GM19238 (cell line): ENCODE measurements around the gene LRRC31.

Experiments
- DNase-seq: peaks from one replicate; pipeline ENCODE4 v3.0.0; 2011; ENCODE audit warnings: low spot score; ENCODE audit not compliant: insufficient read length

Gene LRRC31

DNA sequence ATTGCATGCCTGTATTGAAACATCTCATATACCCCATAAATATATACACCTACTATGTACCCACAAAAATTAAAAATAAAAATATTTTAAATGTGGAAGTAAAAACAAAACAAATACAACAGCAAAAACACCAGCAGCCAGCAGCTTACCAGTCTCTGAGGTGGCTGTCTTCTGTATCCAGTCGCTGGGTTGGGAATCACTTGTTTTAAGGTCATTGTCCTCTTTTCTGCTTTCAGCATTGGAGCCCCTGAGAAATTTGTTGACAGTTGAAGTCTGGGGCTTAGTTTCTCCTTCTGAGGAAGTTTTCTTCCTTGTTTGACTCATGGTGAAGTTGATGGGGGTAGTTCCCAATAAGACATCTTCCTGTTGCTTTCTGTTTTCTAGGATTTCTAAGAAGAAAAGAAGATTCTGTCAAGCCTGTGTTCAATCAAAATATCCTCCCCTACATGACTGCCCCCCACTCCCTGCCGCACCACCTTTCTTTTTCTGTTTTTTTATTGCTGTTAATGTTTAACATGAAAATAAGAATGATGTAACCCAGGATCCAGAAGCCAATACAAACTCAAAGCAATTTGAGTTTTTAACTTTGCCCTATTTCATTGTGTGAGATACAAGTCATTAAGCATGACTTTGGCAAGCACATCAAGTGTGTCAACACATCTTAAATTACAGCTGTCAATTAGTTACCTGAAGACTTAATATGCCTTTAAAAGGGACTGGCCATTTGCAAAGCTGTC lies at the start of gene LRRC31:
Gene LRRC31, minus strand, starts transcription at position 452 of the 737 bp plus-strand sequence. Its CDS starts 128 bp downstream, at position 324.
- DNase-seq: no peak

DNA sequence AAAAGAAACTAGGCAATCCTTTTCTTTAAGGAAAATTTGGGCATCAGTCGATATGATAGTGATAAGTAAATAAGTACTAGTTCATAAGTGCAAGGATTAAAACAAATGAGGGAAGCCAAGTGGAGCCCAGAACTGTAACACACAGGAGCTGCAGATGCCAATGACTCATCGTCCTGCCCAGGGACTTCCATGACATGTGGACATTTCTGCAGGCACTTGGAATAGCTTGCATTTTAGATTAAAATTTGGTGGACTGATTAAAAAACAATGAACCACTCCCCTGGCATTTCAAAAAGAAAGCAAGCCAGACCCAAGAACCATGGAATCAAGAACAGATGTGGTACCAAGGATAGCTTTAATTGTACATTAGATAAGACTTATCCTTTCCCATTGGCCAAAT lies 44.6 kb upstream of the LRRC31 start:
- DNase-seq: no peak

DNA sequence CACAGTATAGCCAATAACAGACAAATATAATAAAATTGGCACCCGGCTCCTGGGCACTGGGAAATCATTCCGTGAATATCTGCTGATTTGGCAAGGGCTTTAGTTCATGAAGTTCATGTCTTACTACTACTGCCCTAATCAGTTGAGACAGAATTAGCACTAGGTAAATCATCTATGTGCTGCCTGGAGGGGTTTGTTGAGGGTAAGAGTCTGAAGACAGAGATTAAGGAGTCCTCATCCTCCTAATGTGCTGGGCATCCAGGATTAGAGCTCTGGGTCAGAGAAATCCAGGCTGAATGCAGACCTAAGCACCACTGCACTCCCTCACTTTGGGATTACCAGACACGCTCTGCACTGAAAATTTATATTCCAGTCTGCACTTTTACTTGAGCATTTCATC lies 43.6 kb upstream of the LRRC31 start:
- no peak for DNase-seq

DNA sequence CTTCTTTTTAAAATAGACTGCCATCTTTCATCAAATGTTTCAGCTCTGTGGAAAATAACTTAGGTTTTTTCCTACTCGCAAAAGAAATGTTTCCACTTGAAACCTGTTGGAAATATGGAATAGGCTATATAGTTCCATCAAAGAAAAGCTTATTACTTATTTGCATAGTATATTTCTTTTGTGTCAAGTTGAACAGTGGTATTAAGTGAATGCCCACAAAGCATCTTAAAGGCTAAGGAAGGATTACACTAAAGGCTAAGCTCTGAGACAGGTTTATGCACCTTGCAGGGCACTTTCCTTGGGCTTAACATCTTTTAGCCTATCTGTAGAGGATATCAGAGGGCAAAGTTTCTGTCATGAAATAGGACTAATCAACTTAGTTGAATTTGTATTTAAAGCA lies 41.5 kb upstream of the LRRC31 start, which contains the start of gene SAMD7:
Gene SAMD7, plus strand, starts transcription at position 301 of the 400 bp plus-strand sequence. CDS start 7,927 bp downstream, outside the sequence.
- DNase-seq: no peak

DNA sequence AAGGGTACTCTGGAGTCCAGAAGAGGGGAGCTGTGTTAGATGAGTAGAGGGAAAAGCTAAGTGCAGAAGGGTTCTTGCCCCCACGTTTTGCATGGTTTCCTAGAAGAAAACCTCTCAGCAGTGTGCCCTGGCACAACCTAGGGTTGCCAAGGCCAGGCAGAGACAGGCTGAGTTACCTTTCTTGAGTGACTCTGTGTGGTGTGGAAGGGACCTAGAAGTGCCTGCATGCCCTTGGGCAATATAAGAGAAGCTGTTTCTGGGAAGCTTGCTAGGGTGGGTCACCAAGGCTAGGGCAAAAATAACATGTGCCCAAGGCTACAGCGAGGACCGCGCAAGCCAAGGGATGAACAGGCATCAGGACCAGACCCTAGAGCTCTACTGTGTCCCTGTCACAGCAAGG lies 38.2 kb upstream of the LRRC31 start:
- no peak for DNase-seq

DNA sequence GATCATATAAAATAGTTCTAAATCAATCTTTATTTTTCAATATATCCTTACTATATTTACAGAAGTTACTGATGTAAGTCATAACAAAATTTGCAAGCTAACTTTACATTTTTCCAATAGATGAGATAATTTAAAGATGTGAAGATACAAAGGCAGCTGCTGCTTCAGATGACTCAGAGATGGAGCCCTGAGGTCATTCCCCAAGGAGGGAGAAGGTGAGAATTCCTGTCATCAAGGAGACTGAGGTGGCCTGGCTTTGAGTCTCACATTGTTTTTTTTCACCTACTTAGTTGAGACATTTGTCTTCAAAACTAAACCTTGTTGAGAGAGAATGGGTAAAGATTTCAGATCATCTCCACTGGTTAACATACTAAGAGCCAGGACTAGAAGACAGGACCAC lies 37.7 kb upstream of the LRRC31 start:
- DNase-seq: no peak

DNA sequence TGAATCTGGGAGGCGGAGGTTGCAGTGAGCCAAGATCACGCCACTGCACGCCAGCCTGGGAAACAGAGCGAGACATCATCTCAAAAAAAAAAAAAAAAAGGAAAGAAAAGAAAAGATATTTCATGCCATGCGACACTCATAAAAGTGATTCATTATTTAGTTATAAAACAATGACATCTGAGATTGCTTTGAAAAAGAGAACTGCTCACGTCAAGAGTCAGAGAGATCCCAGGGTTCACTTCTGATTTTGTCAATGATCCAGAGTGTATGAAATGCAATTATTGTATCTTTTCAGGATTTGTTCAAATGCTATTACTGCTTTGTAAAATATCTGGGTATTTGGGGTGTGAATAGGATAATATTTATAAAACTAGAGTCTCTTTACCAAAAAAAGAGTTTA lies 35.7 kb upstream of the LRRC31 start:
- DNase-seq: no peak

DNA sequence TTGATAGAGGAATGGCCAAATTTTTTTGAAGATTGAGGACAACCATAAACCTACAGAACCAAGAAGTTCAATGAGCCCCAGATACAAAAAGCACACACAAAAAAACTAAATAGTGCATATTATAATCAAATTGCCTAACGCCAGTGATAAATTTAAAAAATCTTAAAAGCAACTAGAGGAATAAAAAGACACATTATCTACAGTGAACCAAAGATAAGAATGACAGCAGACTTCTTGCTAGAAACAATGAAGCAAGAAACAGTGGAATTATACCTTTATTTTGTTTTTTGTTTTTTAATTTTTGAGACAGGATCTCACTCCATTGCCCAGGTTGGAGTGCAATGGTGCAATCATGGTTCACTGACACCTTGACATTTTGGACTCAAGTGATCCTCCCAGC lies 31.7 kb upstream of the LRRC31 start:
- DNase-seq: no peak

DNA sequence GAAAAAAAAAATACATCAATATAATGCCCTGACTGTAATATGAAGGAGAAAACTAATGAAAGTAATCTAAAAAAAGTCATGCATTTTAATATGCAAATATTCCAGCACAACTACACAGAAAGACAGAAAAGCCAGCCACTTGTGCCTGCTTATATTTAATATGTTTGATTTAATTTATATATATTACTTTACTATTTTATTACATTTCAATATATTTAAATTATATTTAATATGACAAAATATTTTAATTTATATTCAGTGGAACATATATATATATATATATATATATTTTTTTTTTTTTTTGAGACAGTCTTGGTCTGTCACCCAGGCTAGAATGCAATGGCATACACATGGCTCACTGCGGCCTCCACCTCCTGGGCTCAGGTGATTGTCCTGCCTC lies 27.5 kb upstream of the LRRC31 start:
- DNase-seq: no peak

DNA sequence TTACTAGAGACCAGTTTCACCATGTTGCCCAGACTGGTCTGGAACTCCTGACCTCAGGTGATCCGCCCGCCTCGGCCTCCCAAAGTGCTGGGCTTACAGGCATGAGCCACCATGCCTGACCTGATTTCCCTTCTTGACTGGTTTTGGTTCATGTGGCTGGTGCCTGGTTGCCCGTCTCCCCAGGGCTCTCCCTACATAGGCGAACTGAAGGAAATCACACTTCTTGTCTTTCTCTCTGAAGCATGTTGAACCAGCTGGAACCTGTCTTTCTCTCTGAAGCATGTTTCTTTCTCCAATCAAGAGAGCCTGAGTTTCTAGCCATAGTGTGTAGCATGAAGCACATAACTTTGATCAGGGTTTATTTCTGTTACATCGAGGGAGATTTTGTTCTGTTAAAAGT lies 25.3 kb upstream of the LRRC31 start:
- no peak for DNase-seq

DNA sequence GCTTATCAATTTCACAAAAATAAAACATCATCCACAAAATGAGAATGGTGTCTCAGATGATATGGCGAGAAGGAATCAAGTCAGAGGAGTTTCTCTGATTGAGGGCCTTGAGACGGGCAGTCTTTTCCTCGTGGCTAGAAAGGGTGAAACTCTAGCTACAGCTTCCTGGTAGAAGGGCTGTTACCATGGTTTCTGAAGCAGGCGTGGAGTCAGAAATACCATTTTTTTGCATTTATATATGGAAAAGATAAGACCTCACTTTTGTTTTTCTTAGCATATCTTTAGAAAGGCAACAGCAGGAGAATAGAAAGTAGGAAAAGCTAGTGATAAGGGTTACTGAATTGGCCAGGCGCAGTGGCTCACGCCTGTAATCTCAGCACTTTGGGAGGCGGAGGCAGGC lies 24.4 kb upstream of the LRRC31 start:
- DNase-seq: no peak

DNA sequence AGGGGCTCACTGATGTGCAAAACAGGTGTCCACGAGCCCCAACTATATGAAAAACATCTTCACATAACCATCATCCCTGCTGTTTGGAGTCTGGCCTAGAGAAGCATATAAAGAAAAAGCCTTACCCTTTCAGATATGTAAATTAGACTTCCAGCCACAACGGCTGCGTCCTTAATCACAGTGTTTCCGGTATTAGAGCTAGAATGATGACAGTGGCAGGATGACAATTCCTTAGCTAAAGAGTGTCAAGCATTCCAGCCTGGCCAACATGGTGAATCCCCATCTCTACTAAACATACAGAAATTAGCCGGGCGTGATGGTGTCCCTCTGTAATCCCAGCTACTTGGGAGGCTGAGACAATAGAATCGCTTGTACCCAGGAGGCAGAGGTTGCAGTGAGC lies 22.2 kb upstream of the LRRC31 start:
- no peak for DNase-seq

DNA sequence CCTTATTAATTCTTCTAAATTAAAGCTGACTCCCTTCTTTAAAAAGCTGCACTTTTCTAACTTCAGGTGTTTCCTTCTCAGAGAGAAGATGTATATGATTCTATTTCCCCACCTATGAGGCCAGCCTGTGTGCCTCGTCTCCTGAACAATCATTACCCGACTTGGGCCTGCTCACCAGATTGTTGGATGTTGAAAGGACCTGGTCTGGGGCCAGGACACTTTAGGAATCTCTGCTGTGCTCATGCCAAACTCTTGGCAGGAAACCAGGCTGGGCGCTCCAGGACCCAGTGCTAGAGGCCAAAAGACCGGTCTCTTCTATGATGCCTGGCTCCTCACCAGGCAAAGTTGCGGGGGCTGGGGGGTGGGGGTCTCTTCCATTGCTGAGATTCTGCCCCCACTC lies 16.9 kb upstream of the LRRC31 start:
- no peak for DNase-seq

DNA sequence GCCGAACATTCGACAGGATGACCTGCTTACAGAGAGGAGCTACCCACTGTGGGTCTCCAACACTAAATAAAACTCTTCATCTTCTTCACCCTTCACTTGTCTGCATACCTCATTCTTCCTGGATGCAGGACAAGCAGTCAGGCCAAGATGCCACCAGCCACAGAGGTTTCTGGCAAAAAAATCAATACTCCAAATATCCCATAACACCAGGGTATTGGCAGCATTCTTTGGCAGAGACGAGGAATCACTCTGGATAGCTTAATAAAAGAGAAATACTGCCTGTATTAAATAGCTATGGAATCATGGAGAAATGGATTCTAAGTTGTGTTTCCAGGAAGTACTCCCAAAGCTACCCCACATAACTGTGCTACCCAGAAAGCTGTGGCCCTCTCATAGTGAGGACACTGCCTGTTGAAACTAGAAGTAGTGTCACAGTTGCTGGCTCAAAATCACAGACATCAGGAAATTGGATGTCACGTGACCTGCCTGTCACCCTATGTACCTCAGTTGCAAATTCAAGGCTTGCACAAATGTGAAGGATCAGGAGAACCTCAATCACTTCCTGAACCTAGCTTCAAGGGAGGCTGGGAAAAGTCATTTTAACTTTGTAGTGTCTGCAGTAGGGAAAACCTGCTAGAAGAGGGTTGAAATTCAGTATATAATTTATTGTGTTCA lies 11.0 kb upstream of the LRRC31 start:
- no peak for DNase-seq

DNA sequence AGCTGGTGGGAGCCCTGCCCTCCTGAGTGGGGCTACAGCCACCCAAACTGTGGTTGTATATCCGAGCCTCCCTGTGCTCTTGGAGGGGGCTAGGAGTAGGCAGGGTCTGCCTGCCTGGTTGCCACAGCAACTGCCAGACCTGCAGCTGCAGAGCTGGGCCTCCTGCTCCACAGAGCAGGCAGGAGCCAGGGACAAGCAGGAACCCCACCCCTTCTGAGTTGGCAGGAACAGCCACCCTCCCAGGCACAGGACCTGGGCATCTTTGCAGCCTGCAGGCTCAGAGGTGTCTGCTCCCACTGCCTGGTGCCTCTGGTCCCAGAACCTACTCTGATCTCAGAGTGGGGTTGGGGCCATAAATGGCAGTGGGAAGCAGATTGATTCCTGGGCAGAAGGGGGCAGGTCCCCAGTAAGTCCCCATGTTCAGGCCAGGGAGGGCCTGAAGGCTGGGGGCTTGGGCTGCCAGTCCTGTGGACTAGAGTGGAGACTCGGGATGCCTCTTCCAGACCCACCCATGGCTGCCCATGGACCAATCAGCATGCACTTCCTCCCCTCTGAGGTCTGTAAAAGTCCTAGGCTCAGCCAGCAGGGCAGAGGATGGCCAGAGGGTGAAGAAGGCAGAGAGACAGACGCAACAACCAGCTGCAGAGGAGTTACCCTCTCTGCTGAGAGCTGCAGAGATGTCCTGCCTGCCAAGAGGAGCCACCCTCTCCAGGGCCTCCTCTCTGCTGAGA lies 10.3 kb upstream of the LRRC31 start:
- no peak for DNase-seq

DNA sequence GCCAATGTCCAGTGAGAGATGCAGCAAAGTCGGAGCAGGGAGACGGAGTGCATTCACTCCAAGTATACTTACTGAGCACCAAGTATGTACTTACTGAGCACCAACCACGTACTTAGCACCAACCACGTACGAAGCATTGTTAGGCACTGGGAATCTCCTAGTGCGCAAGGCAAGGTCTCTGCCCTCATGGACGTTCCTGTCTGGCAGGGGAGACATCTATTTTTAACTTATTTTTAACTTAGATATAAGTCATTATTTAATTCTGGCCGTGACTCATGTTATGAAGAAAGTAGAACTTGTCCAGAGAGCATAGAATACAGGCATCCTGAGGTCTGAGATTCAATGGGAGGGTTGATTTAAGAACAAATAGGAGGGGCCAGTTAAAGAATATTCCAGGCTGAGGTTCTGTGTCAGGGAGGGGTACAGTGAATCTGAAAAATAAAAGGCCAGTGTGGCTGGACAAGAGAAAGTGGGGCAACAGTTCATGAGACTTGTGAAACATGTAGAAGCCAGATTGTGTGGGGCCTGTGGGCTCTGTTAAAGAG lies 9.3 kb upstream of the LRRC31 start:
- DNase-seq: no peak

DNA sequence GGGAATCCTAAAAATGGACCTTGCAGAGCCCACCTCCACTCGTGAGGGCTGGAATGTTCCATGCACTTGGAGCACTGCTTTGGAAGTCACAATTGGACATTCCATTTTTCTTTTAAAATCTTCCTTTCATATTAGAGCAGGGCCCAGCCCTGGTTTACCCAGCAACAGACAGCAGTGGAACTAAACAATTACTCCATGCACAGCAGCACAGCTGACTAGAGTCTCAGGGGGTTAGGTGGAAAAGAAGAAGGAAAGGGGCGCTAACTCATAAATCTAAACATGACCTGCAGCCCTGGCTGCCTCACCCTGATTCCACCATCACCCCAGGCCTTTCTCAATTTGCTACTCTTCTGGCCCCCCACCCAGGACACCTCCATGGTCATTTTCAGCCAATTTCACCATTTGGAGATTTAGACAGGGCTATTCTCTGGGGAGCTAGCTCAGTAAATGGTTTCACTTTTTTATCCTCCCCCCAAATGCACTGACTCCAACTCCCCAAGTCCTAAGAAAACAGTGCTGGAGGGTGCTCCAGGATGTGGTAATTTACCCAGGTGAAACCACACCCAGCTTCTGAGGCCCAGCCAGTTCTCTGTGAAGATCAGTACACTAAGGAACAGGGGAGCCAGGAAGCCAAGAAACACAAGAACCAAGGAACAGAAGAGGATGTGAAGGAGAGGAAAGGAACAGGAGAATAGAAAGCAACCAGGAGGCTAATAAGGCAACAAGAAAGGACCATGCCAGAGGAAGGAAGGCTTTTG lies 1.6 kb upstream of the LRRC31 start:
- no peak for DNase-seq

DNA sequence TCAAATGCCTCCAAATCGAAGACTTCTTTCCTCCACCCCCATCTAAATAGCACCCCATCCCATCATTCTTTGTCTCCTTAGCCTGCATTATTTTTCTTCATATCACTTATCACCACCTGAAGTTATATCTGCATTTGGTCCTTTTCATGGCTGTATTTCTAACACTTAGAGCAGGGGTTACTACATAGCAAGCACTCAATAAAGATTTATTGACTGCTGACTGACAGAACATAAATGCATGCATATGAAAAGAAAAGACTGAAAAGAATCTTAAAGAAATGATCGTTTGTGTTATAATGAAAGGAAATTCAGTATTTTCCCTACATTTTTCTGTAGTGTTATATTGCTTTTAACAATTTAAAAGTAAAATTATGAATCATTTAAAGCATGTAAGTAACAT lies 1.4 kb downstream of the LRRC31 start:
- DNase-seq: no peak

DNA sequence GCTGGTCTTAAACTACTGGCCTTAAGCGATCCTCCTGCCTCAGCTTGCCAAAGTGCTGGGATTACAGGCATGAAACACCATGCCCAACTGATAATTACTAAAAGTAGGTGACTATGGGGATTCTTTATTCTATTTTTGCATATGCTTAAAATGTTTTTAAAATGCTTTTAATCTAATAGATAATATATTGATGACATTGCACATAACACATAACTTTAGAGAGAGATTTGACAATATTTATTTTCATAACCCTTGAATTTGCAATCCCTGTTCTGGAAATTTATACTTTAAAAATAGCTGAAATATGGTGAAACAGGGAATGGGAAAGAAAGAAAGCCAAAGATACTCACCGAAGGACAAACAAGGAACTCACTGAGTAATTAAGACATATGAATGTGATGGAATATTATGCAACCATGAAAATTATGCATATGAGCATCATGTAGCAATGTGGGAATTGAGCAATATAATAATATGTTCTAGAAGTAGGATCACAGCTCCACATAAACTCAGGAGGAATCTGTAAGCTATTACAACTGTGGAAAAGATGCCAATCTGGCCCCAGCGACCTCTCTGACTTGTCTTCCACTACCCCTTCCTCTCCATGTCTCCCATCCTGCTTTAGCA lies 2.0 kb downstream of the LRRC31 start:
- DNase-seq: no peak

DNA sequence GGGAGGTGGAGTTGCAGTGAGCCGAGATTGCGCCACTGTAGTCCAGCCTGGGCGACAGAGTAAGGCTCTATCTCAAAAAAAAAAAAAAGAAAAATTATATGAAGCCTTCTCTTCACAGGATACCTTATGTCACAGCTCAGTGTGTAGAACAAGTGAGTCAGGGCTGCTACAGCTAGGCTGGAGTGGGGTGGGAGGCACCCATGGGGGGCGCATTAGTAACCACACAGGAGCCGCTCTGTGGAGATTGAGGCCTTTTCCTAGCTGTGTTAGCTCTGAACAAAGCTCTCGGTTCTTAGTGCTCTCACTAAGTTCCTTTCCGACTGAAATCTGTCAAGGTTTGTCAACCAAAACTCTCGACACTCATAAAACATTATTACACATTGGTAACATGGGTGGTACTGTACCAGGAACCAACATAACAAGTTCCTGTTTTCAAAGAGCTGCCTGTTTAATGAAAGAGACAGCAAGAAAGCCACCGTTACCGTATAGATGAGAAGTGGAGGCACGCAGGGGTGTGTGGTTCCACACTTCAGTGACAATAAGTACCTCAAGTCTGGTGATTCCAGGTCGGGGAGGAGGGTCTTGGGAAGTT lies 4.5 kb downstream of the LRRC31 start:
- no peak for DNase-seq

DNA sequence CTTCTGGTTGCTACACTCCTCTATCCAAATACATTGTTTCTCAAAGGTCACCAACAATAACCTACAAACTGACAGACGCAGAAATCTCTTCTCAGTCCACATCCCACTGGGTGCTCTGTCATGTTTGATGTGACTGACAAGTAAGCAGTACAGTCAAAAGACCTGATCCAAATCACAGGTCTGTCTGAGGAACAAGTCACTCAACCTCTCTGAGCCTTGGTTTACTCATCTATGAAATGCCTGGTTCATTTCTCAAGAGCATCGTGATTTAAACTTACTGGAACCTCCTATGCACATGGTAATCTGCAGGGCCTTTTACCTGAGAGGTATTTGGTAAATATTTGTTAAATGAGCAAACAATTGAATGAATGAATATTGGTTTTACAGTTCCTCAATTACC lies 5.5 kb downstream of the LRRC31 start:
- no peak for DNase-seq
